Occipital lobe (tissue), 2 donors: ENCODE results near the gene LTF. TPM values are rescaled to one million over a fixed set of nuclear protein-coding genes. Genes with fewer than 3 reads are reported as not detected.
"Not testable (repeated sequence)": the region's sequence is repeated elsewhere in the genome, so short reads cannot be mapped to it uniquely, and the experiment has no call there.

Experiments
- DNase-seq: peaks from one replicate; lab custom pipeline; 2025; lab: John Stamatoyannopoulos, UW
- total RNA-seq: library from RNA; depleted of rRNA; stranded (reverse); fragments of >200 nt; gene quantifications from one replicate; pipeline ENCODE4 v1.2.3, GENCODE V29; 2014

Gene LTF
- total RNA-seq, 1 donor from 2014 or later, result 3.6 TPM

DNA sequence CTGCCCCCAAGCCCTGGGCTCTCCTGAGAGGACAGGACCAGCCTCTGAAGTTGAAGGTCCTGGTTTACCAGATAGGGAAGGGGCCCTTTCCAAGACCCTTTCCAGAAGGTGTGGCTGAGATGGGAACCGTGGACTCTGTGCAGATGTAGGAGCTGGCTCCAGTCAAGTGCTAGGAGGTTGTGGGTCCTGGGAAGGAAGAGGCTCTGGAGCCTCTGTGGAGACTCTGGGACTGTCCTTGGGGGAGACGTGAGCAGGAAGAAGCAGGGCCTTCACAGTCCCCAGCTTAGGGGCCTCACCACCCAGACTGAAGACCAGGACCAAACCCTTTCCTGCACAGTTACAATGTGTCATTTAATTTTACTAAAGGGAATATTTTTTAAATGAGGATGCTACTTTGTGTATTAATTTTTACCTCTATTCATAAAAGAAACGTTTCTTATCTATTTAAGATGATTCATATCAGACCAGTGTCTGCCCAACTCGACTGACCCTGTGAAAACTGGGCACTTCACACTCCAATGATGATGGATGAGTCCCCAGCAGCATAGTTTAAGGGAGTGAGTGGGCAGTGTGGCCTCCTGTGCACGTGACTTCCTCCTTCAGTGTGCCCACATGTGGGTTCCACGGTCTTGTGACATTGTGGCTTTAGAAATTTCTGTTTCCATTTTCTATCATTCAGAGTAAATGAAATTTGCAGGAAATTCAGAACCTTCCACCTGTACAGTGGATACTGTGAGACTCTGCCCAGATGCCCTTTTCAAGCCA is 68.8 kb downstream of the LTF start:
- DNase-seq, result no peak

GRCh38 chr3:46395210-46395661 is 69.5 kb downstream of the LTF start:
- DNase-seq, result no peak

DNA sequence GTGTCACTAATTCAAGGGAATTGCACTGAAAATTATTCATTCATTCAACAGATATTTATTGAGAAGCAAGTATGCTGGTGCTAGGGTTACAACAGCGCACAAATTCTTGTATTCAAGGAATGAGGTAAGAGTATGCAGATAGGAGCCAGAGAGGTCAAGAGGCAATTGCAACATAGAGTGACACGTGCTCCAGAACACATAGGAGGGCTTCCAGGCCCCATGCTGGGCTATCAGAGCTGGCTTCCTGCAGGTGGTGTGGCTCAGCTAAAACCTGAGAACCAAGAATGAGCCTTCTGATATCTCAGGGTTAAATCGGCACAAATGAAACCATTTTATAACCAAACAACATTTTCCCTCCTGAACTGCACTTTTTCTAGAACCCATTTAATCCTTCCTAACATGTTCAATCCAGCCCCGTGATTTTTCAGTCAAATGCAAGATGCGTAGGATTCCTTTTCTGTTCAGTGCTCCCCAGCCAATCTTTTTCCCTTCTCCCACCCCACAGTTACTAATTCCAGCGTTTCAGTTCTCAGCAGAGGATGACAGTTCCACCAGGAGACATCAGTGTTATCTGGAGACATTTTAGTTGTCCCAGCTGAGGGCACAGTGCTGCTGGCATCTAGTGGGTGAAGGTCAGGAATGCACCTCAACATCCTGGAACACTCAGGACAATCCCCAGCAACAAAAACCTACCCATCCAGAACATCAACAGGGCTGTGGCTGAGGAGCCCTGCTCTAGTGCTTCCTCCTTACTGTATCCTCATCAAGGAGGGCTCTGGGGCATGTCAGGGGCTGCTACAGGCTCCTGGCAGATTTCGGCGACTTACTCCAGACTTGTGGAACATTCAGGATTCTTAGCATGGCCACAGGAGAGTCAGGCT is 70.9 kb downstream of the LTF start:
- DNase-seq, result no peak

GRCh38 chr3:46393011-46393410 is 71.7 kb downstream of the LTF start:
- DNase-seq, result no peak

DNA sequence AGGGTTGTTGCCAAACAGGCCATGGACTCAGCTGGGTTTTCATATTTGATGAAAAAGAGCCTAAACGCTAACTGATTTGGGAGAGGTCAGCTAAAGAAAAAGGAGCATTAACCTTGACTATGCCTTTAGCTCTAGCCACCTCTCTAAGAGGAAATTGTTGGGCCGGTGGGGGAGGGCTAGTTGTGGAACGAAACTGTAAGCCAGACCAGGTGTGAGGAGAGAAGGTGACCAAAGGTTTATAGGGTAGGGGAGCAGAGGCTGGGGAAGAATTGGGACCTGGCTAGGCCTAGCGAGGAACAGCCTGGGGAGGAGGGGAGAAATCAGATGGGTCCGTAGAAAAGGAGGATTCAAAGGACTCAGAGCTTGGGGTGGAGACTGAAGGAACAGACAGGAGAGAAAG is 73.2 kb downstream of the LTF start:
- not testable (repeated sequence) for DNase-seq

GRCh38 chr3:46389306-46389705 is 75.4 kb downstream of the LTF start:
- no peak for DNase-seq

DNA sequence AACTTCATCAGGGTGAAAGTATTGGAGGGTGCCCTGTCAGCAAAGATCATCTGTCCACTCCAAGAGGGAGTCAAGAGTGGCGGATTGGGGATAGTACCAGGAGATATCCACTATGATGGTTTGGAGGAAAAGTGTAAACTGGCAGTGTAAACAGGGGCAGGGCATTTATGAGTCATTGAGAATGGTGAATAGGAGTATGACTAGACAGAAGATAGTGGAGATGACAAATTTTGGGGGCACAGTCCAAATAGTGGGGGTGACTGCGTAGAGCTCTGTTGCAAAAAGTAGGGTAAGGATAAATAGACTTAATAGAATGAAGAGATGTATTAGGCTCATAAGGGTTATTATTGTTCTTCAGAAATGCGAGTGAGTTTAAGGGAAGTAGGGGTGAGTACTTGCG is 75.9 kb downstream of the LTF start:
- DNase-seq, result not testable (repeated sequence)

DNA sequence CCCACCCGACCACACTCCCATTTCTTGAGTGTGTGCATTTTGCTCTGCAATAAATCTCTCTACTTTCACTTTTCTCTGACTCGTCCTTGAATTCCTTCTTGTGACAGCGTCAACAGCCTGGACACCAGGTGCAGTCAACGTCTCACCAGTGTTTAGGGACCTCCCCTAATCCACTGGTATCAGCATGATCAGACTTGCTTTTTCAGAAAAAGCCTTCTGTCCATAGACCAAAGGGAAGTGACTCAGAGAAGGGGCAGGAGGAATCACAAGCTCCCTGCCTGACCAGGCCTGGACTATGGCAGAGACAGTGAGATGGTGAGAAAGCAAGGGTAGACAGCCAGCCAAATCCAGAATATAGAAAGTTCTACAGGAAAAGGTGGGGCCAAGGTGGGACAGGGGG is 78.5 kb downstream of the LTF start:
- DNase-seq, result no peak

Other genes with a start within 250 kb of the LTF start
- not detected for gene CCR3, start 222.4 kb downstream of the LTF start, total RNA-seq
- 0.31 TPM for gene CCR2, start 110.8 kb downstream of the LTF start, total RNA-seq
- gene CCR5, start 94.0 kb downstream of the LTF start, total RNA-seq, result 0.16 TPM
- gene CCRL2, start 57.6 kb downstream of the LTF start, total RNA-seq, result 1.1 TPM
- not detected for gene RTP3, start 33.1 kb upstream of the LTF start, total RNA-seq
- 7.8 TPM for gene LRRC2, start 101.4 kb upstream of the LTF start, total RNA-seq
- not detected for gene FAM240A, start 147.6 kb upstream of the LTF start, total RNA-seq
- gene ALS2CL, start 228.8 kb upstream of the LTF start, total RNA-seq, result 3.9 TPM
- gene TMIE, start 236.5 kb upstream of the LTF start, total RNA-seq, result 2.5 TPM